ENCODE measurements around the gene VKORC1.

Gene VKORC1

DNA sequence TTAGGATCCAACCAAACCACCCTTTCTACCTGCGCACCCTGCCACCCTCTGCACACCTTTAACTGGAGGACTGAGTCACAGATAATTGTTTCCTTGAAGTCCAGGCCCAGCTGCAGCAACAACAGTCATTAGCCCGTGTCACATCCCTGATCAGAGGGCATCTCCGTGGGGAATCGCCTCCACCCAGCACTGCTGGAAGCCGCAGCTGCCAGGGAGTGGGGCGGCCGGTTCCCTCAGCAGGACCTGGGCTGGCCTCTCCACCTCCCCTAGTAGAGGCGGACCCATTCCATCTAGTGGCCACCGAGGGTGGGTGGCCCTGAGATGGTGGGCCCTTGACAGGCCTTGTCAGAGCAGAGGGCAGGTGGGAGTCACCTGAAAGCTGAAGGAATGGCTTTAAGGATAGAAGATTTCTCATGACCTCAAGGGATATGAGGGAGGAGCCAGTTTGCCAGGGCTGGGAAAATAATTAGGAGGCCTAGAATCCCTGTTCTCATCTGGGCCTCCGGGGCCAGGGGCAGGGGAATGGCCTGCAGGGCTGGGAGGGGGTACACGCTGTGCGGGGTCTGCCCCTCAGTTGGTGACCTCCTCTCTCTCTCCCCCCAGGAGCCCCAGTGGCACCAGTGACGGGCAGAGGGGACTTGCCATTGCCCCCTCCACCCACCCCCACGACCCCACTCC lies 12.1 kb downstream of the VKORC1 start:
- no peak for DNase-seq (ENCODE audit: low spot score)

DNA sequence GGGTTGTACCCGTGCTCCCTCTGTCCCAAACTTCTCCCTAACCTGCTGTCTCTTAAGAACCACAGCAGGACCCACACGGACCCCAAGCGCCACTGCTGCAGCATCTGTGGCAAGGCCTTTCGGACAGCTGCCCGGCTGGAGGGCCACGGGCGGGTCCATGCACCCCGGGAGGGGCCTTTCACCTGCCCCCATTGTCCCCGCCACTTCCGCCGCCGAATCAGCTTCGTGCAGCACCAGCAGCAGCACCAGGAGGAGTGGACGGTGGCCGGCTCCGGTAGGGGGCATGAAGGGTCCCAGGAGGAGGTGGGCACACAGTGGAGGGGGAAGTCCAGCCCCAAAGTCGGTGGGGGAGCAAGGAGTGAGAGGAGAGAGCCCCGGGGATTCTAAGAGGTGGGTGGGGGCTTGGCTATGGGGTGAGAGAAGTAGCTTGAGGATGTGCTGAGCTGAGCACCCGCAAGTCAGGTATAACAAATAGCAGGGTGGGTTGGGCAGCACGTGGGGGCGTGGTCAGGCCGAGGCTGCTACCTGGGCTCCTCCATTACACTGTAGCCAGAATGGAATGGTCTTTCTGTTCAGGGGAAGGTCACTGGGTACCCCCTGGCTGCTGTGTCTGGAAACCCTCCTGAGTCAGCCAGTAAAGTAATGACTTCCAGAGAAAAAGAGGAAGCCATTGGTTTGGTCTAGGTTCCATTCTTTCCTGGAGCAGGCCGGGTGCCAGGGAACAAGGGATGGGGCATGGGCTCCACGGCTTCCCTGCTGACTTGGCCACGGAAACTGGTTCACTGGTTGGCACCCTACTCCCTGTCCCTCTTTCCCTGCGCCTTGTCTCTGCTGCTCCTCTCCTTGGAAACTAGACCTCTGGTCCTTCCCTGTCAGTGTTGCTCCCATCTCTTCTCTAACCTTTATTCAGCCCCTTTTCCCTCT lies 12.9 kb downstream of the VKORC1 start:
- no peak for DNase-seq (ENCODE audit: low spot score)

DNA sequence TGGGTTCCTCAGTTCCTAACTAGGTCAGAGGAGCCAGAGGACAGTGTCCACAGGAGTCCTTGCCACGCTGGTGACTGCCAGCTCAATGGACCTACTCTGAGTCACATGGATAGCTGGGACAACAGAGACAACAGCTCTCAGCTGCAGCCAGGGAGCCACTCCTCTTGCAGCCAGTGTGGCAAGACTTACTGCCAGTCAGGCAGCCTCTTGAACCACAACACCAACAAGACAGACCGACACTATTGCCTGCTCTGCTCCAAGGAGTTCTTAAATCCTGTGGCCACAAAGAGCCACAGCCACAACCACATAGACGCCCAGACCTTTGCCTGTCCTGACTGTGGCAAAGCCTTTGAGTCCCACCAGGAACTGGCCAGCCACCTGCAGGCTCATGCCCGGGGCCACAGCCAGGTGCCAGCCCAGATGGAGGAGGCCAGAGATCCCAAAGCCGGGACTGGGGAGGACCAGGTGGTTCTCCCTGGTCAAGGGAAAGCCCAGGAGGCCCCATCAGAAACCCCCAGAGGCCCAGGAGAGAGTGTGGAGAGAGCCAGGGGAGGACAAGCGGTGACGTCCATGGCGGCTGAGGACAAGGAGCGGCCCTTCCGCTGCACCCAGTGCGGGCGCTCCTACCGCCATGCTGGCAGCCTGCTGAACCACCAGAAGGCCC lies 13.7 kb downstream of the VKORC1 start:
- DNase-seq (ENCODE audit: low spot score): no peak

DNA sequence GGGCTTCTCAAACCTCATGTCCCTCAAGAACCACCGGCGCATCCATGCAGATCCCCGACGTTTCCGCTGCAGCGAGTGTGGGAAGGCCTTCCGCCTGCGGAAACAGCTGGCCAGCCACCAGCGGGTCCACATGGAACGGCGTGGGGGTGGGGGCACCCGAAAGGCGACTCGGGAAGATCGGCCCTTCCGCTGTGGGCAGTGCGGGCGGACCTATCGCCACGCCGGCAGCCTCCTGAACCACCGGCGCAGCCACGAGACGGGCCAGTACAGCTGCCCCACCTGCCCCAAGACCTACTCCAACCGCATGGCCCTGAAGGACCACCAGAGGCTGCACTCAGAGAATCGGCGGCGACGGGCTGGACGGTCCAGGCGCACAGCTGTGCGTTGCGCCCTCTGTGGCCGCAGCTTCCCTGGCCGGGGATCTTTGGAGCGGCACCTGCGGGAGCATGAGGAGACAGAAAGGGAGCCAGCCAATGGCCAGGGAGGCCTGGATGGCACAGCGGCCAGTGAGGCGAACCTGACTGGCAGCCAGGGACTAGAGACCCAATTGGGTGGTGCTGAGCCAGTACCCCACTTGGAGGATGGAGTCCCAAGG lies 14.5 kb downstream of the VKORC1 start:
- DNase-seq (ENCODE audit: low spot score): no peak

DNA sequence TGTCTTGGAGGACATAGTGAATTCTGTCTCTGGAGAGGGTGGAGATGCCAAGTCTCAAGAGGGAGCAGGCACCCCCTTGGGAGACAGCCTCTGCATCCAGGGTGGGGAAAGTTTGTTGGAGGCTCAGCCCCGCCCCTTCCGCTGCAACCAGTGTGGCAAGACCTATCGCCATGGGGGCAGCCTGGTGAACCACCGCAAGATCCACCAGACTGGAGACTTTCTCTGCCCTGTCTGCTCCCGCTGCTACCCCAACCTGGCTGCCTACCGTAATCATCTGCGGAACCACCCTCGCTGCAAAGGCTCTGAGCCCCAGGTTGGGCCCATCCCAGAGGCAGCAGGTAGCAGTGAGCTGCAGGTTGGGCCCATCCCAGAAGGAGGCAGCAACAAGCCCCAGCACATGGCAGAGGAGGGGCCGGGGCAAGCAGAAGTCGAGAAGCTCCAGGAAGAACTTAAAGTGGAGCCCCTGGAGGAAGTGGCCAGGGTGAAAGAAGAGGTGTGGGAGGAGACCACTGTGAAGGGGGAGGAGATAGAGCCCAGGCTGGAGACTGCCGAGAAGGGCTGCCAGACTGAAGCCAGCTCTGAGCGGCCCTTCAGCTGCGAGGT lies 15.2 kb downstream of the VKORC1 start:
- DNase-seq (ENCODE audit: low spot score): no peak

DNA sequence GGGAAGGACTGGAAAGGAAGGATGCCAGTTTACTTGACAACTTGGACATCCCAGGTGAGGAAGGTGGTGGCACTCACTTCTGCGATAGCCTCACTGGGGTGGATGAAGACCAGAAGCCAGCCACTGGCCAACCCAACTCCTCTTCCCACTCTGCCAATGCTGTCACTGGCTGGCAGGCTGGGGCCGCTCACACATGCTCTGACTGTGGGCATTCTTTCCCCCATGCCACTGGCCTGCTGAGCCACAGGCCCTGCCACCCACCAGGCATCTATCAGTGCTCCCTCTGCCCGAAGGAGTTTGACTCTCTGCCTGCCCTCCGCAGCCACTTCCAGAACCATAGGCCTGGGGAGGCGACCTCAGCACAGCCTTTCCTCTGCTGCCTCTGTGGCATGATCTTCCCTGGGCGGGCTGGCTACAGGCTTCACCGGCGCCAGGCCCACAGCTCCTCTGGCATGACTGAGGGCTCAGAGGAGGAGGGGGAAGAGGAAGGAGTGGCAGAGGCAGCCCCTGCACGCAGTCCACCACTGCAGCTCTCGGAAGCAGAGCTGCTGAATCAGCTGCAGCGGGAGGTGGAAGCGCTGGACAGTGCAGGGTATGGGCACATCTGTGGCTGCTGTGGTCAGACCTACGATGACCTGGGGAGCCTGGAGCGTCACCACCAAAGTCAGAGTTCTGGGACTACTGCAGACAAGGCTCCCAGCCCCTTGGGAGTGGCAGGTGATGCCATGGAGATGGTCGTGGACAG lies 15.8 kb downstream of the VKORC1 start:
- no peak for DNase-seq (ENCODE audit: low spot score)

DNA sequence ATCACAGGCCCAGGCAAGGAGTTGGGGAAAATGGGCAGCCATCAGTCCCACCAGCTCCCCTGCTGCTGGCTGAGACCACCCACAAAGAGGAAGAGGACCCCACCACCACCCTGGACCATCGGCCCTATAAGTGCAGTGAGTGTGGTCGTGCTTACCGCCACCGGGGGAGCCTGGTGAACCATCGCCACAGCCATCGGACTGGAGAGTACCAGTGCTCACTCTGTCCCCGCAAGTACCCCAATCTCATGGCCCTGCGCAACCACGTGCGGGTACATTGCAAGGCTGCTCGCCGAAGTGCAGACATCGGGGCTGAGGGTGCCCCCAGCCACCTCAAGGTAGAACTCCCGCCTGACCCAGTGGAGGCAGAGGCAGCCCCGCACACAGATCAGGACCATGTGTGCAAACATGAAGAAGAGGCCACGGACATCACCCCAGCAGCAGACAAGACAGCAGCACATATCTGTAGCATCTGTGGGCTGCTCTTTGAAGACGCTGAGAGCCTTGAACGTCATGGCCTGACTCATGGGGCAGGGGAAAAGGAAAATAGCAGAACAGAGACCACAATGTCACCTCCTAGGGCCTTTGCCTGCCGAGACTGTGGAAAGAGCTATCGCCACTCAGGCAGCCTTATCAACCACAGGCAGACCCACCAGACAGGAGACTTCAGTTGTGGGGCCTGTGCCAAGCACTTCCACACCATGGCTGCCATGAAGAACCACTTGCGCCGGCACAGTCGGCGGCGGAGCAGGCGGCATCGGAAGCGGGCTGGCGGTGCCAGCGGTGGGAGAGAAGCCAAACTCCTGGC lies 16.8 kb downstream of the VKORC1 start:
- peak; percentile 83 for DNase-seq (ENCODE audit: low spot score)

DNA sequence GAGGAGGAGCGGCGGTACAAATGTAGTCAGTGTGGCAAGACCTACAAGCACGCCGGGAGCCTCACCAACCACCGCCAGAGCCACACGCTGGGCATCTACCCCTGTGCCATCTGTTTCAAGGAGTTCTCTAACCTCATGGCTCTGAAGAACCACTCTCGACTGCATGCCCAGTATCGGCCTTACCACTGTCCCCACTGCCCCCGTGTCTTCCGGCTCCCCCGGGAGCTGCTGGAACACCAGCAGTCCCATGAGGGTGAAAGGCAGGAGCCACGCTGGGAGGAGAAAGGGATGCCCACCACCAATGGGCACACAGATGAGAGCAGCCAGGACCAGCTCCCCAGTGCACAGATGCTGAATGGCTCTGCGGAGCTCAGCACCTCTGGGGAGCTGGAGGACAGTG lies 17.6 kb downstream of the VKORC1 start:
- DNase-seq (ENCODE audit: low spot score): no peak

DNA sequence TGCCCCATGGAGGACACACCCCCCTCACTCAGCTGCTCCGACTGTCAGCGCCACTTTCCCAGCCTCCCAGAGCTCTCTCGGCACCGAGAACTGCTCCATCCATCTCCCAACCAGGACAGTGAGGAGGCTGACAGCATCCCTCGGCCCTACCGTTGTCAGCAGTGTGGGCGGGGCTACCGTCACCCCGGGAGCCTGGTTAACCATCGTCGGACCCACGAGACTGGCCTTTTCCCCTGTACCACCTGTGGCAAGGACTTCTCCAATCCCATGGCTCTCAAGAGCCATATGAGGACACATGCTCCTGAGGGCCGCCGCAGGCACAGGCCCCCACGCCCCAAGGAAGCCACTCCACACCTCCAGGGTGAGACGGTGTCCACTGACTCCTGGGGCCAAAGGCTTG lies 18.3 kb downstream of the VKORC1 start:
- no peak for DNase-seq (ENCODE audit: low spot score)

DNA sequence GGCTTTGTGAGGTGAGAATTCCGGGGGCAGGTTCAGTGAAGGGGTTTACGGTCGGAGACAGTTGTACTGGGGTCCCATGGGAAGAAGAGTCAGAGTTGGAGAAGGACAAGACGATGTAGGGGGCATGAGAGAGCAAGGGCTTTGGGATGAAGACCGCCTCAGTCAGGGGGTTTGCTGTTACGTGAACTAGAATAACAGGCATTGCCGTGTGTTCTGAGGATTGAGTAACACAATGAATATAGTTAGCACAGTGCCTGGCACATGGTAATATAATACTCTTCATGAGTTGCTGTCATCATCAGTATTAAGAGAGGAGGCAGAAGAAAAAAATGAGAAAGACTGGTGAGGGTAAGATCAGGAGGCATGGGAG lies 19.8 kb downstream of the VKORC1 start:
- DNase-seq (ENCODE audit: low spot score): no peak

DNA sequence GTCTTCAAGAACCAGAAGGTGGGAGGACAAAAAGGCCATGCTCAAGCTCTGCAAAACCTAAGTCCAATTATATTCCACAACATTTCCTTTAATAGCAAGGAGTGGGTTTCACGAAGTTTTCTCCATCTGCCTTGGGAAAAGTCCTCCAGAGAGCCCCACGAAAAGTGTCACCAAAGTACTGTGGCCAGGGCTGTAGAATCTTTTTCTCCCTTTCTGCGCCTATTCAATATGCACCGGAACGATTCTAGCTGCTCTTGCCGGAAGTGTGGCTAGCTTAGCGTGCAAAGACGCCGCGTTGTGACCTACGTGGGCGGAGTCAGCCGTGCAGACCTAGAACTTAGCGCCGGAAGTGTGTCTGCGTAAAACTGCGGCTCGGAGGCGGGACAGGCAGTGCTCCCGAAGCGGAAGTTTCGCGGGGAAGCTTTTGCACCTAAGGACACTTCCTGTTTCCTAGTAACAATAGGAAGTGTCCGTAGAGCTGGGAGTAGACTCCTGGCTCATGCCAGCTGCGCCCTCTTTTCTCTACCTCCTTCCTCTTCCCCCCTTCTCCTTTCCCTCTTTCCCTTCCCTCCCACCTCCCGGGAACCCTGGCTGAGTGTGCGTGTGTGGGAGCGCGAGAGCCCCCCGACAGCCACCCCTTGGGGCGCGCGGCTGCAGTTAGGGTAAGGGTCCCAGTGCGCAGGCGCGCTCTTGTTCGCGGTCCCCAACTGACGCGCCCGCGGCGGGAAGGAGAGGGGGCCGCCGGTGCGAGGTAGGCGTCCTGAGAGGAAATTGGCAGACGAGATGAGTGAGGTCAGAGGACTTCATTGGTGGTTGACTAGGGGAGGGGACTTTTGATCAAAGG lies 20.4 kb downstream of the VKORC1 start, which contains the start of the genes ZNF646 and ZNF668:
TSS of gene ZNF646 (plus strand) at position 453 of the 844 bp plus-strand sequence. CDS start 1,903 bp downstream, outside the sequence.
TSS of gene ZNF668 (minus strand) at position 271 of the 844 bp plus-strand sequence. CDS start 9,781 bp downstream, outside the sequence.
- DNase-seq (ENCODE audit: low spot score): peak; percentile 99

DNA sequence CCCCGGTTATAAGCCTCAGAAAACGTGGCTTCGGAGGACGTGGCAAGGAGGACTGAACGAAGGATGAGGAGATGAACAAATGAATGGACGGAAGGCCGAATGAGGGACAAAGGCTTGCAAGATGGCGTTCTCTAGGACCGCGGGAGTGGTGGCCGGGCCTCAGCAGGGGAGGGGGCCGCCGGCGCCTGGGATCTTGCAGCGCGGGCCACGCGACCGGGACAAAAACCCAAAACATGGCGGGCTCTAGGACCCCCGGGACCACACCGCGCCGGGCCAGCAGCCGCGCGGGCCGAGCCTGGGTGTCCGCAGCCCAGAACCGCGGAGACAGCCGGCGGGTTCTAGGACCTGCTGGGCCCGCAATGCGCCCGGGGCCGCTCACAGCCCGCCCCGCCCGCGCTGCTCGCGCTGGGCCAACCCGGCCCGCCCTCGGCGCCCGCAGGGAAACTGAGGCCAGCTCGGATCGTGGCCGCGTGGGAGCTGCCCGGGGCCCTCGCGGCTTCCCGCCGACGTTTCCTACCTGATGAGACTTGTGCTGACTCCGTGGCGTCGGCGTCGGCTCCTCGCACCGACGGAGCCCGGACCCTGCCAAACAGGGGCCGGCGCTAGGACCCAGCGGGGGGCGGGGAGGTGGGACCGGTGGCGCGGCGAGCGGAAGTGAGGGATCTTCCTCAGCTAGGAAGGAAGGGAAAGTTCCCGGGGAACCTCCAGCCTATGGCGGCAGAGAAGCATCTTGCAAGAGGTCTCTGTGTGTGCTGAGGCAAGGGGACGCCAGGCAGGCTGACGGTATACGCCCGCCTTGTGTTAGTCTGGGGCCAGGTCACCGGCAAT lies 21.2 kb downstream of the VKORC1 start:
- DNase-seq (ENCODE audit: low spot score): peak; percentile 82

DNA sequence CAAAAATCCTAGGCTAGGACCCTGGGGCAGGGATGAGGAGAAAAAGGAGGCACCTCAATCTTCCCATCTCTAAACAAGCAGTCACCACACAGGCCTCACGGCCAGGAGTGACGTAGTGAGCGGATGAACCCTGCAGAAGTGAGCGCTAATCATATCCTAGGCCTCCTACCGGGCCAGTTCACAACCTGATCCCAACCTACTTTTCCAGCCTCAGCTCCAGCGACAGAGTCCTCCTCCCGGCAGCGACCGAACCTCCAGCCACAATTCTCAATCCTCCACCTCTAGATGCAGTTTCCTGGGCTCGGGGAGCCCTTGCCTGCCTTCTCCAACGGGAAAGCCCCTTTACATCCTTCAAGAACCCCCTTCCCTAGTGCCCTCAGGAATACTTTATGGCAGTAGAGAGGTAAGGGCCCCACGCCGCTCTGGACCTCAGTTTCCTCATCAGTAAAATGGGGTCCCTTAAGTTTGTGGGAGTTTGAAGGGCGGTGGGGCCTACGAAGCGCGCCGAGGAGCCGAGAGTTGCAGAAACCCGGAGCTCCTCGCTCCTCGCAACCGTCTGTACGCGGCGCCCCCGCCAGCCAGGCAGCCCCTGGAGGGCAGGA lies 22.0 kb downstream of the VKORC1 start:
- peak; percentile 47 for DNase-seq (ENCODE audit: low spot score)

DNA sequence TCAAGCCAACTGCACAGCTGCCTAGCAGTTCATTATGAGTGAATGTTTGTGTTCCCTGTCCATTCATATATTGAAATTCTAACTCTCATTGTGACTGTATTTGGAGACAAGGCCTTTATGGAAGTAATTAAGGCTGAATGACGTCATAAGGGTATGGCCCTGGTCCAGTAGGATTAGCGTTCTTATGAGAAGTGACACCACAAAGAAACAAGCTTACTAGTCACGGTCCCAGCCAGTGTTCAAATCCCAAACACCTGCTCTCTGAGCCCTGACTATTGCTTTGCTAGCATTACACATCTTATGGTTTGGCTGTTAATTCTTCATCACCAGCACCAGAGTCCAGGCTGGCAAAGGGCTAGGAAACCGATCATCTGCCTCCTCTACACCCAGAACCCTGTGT lies 22.7 kb downstream of the VKORC1 start:
- DNase-seq (ENCODE audit: low spot score): peak; percentile 12

DNA sequence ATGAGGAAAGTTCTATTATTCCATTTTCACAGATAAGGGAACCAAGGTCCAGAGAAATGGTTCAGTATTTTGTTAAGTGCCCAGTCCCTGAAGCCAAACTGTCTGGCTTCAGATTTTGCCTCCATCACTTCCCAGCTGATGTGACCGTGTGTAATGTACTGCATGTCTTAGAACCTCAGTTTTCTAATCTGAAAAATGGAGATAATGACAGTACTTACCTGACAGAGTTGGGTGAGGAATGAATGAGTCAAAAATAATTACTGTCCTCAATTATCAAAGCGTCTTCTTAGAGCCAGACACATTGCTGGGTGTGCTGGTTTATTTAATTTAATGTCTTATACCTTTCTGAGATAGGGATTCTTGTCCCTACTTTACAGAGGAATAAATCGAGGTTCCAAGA lies 27.3 kb downstream of the VKORC1 start:
- DNase-seq (ENCODE audit: low spot score): no peak

DNA sequence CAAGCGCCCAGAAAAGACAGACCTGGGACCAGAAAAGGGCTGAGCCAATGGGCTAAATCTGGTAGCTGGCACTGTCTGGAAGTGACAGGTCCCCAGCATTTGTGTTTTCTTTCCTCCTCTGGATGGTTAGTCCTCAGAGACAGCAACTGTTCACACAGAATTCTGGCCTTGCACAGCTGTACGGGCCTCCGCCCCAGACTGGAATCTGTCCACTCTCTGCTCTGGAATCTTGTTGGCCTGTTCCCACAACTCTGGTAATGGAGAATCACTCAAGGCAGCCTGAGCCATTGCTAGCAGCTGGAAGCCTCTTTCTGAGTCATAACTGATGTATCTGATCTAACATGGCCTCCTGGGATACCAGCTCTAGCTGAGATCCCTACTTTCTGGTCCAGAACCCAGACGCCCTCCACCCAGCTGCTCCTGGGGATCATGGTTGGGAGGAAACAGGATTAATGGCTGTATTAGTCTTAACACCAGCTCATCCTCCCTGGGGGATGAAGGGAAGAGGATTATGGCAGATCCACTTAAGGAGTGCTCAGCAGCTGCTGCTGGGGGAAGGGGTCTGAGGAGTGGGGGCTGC lies 29.6 kb downstream of the VKORC1 start:
- no peak for DNase-seq (ENCODE audit: low spot score)

DNA sequence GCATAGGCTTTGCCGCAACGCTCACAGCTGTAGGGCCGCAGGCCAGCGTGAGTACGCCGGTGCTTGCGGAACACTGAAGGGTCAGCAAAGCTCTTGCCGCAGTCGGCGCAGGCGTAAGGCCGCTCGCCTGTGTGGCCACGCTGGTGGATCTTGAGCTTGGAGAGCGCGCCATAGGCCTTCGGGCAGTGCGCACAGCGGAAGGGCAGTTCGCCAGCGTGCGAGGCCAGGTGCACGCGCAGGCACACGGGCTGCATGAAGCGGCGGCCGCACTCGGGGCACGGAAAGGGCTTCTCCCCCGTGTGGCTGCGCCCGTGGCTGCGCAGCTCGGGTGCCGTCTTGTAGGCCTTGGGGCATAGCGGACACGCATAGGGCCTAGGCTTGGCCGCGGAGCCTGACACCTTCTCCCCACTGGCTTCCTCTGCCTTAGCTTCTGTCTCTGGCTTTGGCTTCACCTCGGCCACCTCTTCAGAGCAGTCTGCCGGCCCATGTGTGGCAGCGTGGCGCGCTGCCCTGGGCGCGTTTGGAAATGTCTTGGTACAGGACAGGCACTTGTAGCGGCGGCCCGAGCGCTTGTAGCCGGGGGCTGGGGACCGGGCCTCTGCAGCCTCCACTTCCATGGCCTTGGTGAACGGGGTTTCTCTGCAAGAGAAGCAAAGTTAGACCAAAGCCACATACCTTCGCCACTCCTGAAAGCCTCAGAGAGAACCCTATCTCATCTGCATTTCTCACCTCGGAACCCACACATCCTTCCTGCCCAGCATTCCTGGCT lies 30.6 kb downstream of the VKORC1 start:
- DNase-seq (ENCODE audit: low spot score): no peak

All from hematopoietic multipotent progenitor cell treated with erythropoietin and hydrocortisone succinate and interleukin-3 and kit ligand, for 15 days (in vitro differentiated cells).